HepG2 (cell line): ENCODE results near the gene DIPK1B. TPM values are rescaled to one million over a fixed set of nuclear protein-coding genes. Genes with fewer than 3 reads are reported as not detected.

Source experiments
- ATAC-seq: fragments of 200-7000 bp; cut with Tn5 transposase; 3 replicates; pipeline ENCODE4 v1.9.1; 2020; ENCODE audit warnings: mild to moderate bottlenecking, moderate library complexity
- BruUV-seq: library from RNA; stranded (reverse); fragments of 400-500 nt; replicated peaks from 2 replicates; lab custom pipeline; 2021; lab: Mats Ljungman, UMichigan
- CTCF ChIA-PET: fragments of 300-600 bp; formaldehyde crosslinking; extraction: SDS; loops from one replicate; lab custom pipeline; 2021; ENCODE audit warnings: low total read pairs, inconsistent platforms, low intra/inter-chr PET ratio; lab: Yijun Ruan, JAX
- POLR2A ChIA-PET: fragments of 350-600 bp; sonication (Branson Sonifier 250); formaldehyde crosslinking; loops from one replicate; lab custom pipeline; 2020; ENCODE audit warnings: antibody characterized with exemption, inconsistent platforms; lab: Yijun Ruan, JAX
- DNase-seq: peaks from one replicate; pipeline ENCODE4 v3.0.0-alpha.2; 2015; ENCODE audit warnings: low spot score
- FAIRE-seq: peaks from 3 replicates; lab custom pipeline; 2011; peaks lifted over from hg19 to GRCh38; lab: Jason Lieb, UNC
- H2AFZ ChIP-seq: one replicate; pipeline ENCODE4 v1.6.1; 2011; ENCODE audit warnings: low read length, inconsistent platforms
- H3K27ac ChIP-seq: fragments of 300-600 bp; 3 replicates; pipeline ENCODE4 v1.8.0; 2011; ENCODE audit warnings: mixed run types, mild to moderate bottlenecking, mixed read lengths, low read length, inconsistent platforms; ENCODE audit not compliant: insufficient read depth; ENCODE audit errors: extremely low read length
- H3K27me3 ChIP-seq, 2 experiments: fragments of 200-600 bp in 1 of 2; 2 replicates in 1 of 2; 3 replicates in 1 of 2; pipeline versions ENCODE4 v1.6.0 to v1.8.0; 2011; ENCODE audit warnings: low read length in 2 of 2, mild to moderate bottlenecking in 2 of 2, moderate library complexity in 2 of 2, inconsistent platforms in 1 of 2; ENCODE audit not compliant: insufficient read depth in 2 of 2, control insufficient read depth in 1 of 2
- H3K36me3 ChIP-seq, 2 experiments: fragments of 200-600 bp in 1 of 2; replicated peaks in 1 of 2; 2 replicates in 1 of 2; 3 replicates in 1 of 2; pipeline versions ENCODE4 v1.5.1 to v1.8.0; 2011; ENCODE audit warnings: low read length in 2 of 2, inconsistent platforms in 1 of 2; ENCODE audit not compliant: insufficient read depth in 2 of 2, control insufficient read depth in 1 of 2
- H3K4me1 ChIP-seq: 2 replicates; pipeline ENCODE4 v1.5.1; 2012; ENCODE audit warnings: low read length, inconsistent platforms; ENCODE audit not compliant: insufficient read depth
- H3K4me2 ChIP-seq: 2 replicates; pipeline ENCODE4 v1.6.0; 2011; ENCODE audit warnings: low read depth, low read length, inconsistent platforms
- H3K4me3 ChIP-seq, 3 experiments: fragments of 200-600 bp in 1 of 3; sonication (generic), shearing (Covaris generic) in 1 of 3; replicated peaks in 1 of 3; 2 replicates each; pipeline ENCODE4 v1.5.1; 2011 to 2016; ENCODE audit warnings: low read length in 3 of 3, inconsistent platforms in 2 of 3, low read depth in 2 of 3, mild to moderate bottlenecking in 2 of 3, control low read depth in 1 of 3, mixed read lengths in 1 of 3; ENCODE audit not compliant: insufficient read depth in 1 of 3
- H3K79me2 ChIP-seq: one replicate; pipeline ENCODE4 v1.6.1; 2011; ENCODE audit warnings: low read length, inconsistent platforms; ENCODE audit not compliant: insufficient read depth
- H3K9ac ChIP-seq: 2 replicates; pipeline ENCODE4 v1.6.0; 2011; ENCODE audit warnings: mild to moderate bottlenecking, low read depth, low read length, inconsistent platforms; ENCODE audit not compliant: insufficient read depth
- H3K9me3 ChIP-seq: 2 replicates; pipeline ENCODE4 v1.5.1; 2012; ENCODE audit warnings: mild to moderate bottlenecking, low read length
- H4K20me1 ChIP-seq: 2 replicates; pipeline ENCODE4 v1.6.0; 2011; ENCODE audit warnings: inconsistent platforms, mild to moderate bottlenecking, low read length, moderate library complexity; ENCODE audit not compliant: insufficient read depth
- ESRRA ChIP-seq: sonication (generic); formaldehyde crosslinking; IDR thresholded peaks from 2 replicates; pipeline ENCODE4 v1.5.1; 2020; ENCODE audit warnings: mild to moderate bottlenecking, low read depth, missing genetic modification reagents
- FLYWCH1 ChIP-seq: sonication (generic); formaldehyde crosslinking; IDR thresholded peaks from 2 replicates; pipeline ENCODE4 v1.8.1; 2023; ENCODE audit warnings: mild to moderate bottlenecking, missing genetic modification reagents
- GABPA ChIP-seq, 2 experiments: IDR thresholded peaks; 2 replicates each; pipeline ENCODE4 v1.6.1; 2011 to 2016; ENCODE audit warnings: low read depth in 2 of 2, low read length in 1 of 2, missing biosample characterization in 1 of 2, missing genetic modification characterization in 1 of 2
- KAT8 ChIP-seq: IDR thresholded peaks from 2 replicates; pipeline ENCODE4 v1.6.1; 2016; ENCODE audit warnings: missing genetic modification reagents, missing compliant biosample characterization
- MZF1 ChIP-seq: sonication (generic); formaldehyde crosslinking; IDR thresholded peaks from 2 replicates; pipeline ENCODE4 v1.8.1; 2023; ENCODE audit warnings: mild to moderate bottlenecking, missing genetic modification reagents, borderline replicate concordance
- NFYC ChIP-seq: IDR thresholded peaks from 2 replicates; pipeline ENCODE4 v1.6.1; 2016; ENCODE audit warnings: missing genetic modification reagents, missing compliant biosample characterization
- PCBP1 ChIP-seq: fragments of 200-400 bp; formaldehyde crosslinking; IDR thresholded peaks from 2 replicates; pipeline ENCODE4 v1.6.1; 2017; ENCODE audit warnings: mild to moderate bottlenecking, low read depth, low read length, borderline replicate concordance
- PITX1 ChIP-seq: sonication (generic); formaldehyde crosslinking; IDR thresholded peaks from 2 replicates; pipeline ENCODE4 v1.5.1; 2020; ENCODE audit warnings: mild to moderate bottlenecking, missing genetic modification reagents
- TBL1XR1 ChIP-seq: fragments of 150-350 bp; IDR thresholded peaks from 2 replicates; pipeline ENCODE4 v1.6.1; 2014; ENCODE audit warnings: borderline replicate concordance, low read length; ENCODE audit not compliant: partially characterized antibody
- ZNF674 ChIP-seq: sonication (generic); formaldehyde crosslinking; IDR thresholded peaks from 2 replicates; pipeline ENCODE4 v1.5.0; 2020; ENCODE audit warnings: low read depth, mild to moderate bottlenecking, missing genetic modification reagents
- ZNF747 ChIP-seq: sonication (generic); formaldehyde crosslinking; IDR thresholded peaks from 2 replicates; pipeline ENCODE4 v1.8.1; 2023; ENCODE audit warnings: missing genetic modification reagents, mild to moderate bottlenecking, borderline replicate concordance
- ZNF792 ChIP-seq: IDR thresholded peaks from 2 replicates; pipeline ENCODE4 v1.6.1; 2016
- WGBS: methylation state at CpG from one replicate; pipeline ENCODE4 v1.1.6; 2017; ENCODE audit warnings: low lambda C conversion rate; 5-methylcytosine and 5-hydroxymethylcytosine counted together
- in situ Hi-C: cut with HindIII; loops from 2 replicates; pipeline ENCODE4 v1.10.0; 2017; ENCODE audit warnings: low pct_unique_long_range_greater_than_20kb; ENCODE audit not compliant: extremely low pct_ligation_motif_present
- intact Hi-C: fragments of 100-400 bp; cut with micrococcal nuclease; formaldehyde crosslinking; loops from one replicate; pipeline ENCODE4 v1.10.0; 2022; ENCODE audit not compliant: unreplicated experiment
- polyA plus RNA-seq, 8 experiments: library from polyadenylated mRNA; depleted of rRNA in 3 of 8; stranded (reverse) in 7 of 8; unstranded in 1 of 8; fragments of >200 nt; fragmentation: Illumina TruSeq in 4 of 8; extraction: Trizol in 4 of 8; gene quantifications; 2 replicates each; pipeline versions ENCODE4 v1.2.1 to v1.2.3, GENCODE V29; 2011 to 2016; ENCODE audit warnings: low read depth in 4 of 8, missing spikeins in 1 of 8, mixed read lengths in 1 of 8; ENCODE audit not compliant: insufficient read depth in 1 of 8
- total RNA-seq, 5 experiments: library from RNA; depleted of rRNA; stranded (reverse); fragments of >200 nt; fragmentation: Illumina TruSeq; extraction: Trizol; gene quantifications; 2 replicates each; pipeline ENCODE4 v1.2.3, GENCODE V29; 2016; ENCODE audit warnings: low read depth in 1 of 5
- TF ChIP-seq, protein P1 (sequence below), 2 experiments: sonication (generic) in 1 of 2; formaldehyde crosslinking in 1 of 2; IDR thresholded peaks; 2 replicates each; pipeline versions ENCODE4 v1.4.0 to v1.6.1; 2018 to 2020; ENCODE audit warnings: missing genetic modification reagents in 2 of 2, borderline replicate concordance in 1 of 2, low read depth in 1 of 2, mild to moderate bottlenecking in 1 of 2, missing biosample characterization in 1 of 2
- TF ChIP-seq, protein P2 (sequence below): sonication (generic); formaldehyde crosslinking; IDR thresholded peaks from 2 replicates; pipeline ENCODE4 v1.4.0; 2020; ENCODE audit warnings: mild to moderate bottlenecking, missing genetic modification reagents
- TF ChIP-seq, protein P3 (sequence below): sonication (generic); formaldehyde crosslinking; IDR thresholded peaks from 2 replicates; pipeline ENCODE4 v1.4.0; 2020; ENCODE audit warnings: missing genetic modification reagents, borderline replicate concordance

The DIPK1B gene
- total and polyA plus RNA-seq, 2 of the 13 experiments (the other 11 are each of a cell fraction or from before 2014, with no cell fraction given), result 0.18 to 3.9 TPM

DNA sequence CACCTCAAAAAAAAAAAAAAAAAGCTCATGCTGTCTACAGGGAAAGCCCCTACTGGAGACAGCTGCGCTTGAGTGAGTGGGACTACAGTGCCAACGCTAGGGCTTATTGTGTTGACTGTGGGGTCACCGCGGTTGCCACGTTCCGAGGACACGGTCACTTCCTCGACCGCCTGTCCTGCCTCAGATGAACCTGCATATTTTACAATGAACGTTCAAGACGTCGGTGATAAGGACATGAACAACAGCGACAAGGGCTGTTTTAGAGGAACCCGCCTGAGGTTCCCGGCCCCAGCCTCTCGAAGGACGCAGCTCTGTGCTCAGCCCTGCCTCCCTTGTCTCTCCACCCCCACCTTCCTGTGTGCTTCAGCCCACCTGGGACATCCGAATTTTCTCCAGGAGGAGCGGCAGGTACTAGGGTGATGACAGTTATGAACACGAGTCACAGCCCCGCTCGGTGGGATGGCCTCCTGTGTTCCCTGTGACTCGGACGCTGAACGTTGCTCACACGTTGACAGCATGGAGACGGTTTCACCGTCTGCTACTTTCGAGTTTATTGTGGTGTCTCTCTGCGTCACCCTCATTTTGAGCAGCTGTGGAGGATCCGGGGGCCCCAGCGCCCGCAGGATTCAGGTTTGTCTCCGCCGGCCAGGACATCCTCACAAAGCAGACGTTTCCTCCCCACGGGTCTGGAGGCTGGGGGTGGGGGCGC lies 11.3 kb upstream of the DIPK1B start:
- POLR2A ChIA-PET, result no interaction called here
- ATAC-seq (no peak), FAIRE-seq (no peak), DNase-seq (no peak)
- in situ Hi-C loops, result no loop called here
- peaks cover 5 to 22% of the 10 kb centered on the region in 2 experiments; a peak in 4 of 5 replicates for H3K27me3 ChIP-seq
- H4K20me1 ChIP-seq, result no peaks in the 10 kb centered on the region
- H3K9ac ChIP-seq, result no peak overlapping the region
- CTCF ChIA-PET, result no interaction called here
- no peak overlapping the region for H3K4me2 ChIP-seq
- intact Hi-C loops, result no loop called here
- no peak overlapping the region for H3K4me3 ChIP-seq
- WGBS, result 65% methylated on average over 13 of the region's 38 CpGs
- no peak overlapping the region for H2AFZ ChIP-seq
- no peaks in the 10 kb centered on the region for H3K9me3 ChIP-seq
- no peaks in the 10 kb centered on the region for H3K36me3 ChIP-seq
- H3K27ac ChIP-seq, result no peak overlapping the region
- peaks cover 44% of the 10 kb centered on the region for H3K4me1 ChIP-seq
- H3K79me2 ChIP-seq, result no peaks in the 10 kb centered on the region
- no TSS peak for BruUV-seq
- TF ChIP-seq PITX1 (CRISPR knock-in tag) (no peak), NFYC (CRISPR knock-in tag) (no peak), PCBP1 (no peak), TBL1XR1 (no peak), ZNF792 (CRISPR knock-in tag) (no peak), ESRRA (CRISPR knock-in tag) (no peak), FLYWCH1 (no peak), MZF1 (CRISPR knock-in tag) (no peak), ZNF674 (CRISPR knock-in tag) (no peak), GABPA (IDR thresholded peaks at IDR 0.05; ENCODE audit: low read depth, low read length) (no peak), GABPA (CRISPR knock-in tag; IDR thresholded peaks at IDR 0.05; ENCODE audit: low read depth) (no peak), ZNF747 (CRISPR knock-in tag) (no peak), KAT8 (CRISPR knock-in tag) (no peak)
- TF ChIP-seq, protein P1, sequence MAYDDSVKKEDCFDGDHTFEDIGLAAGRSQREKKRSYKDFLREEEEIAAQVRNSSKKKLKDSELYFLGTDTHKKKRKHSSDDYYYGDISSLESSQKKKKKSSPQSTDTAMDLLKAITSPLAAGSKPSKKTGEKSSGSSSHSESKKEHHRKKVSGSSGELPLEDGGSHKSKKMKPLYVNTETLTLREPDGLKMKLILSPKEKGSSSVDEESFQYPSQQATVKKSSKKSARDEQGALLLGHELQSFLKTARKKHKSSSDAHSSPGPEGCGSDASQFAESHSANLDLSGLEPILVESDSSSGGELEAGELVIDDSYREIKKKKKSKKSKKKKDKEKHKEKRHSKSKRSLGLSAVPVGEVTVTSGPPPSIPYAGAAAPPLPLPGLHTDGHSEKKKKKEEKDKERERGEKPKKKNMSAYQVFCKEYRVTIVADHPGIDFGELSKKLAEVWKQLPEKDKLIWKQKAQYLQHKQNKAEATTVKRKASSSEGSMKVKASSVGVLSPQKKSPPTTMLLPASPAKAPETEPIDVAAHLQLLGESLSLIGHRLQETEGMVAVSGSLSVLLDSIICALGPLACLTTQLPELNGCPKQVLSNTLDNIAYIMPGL (CRISPR knock-in tag; IDR thresholded peaks at IDR 0.05; ENCODE audit: borderline replicate concordance in 1 of 2, low read depth in 1 of 2), result no peak
- TF ChIP-seq, protein P2, sequence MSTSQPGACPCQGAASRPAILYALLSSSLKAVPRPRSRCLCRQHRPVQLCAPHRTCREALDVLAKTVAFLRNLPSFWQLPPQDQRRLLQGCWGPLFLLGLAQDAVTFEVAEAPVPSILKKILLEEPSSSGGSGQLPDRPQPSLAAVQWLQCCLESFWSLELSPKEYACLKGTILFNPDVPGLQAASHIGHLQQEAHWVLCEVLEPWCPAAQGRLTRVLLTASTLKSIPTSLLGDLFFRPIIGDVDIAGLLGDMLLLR (CRISPR knock-in tag), result no peak
- TF ChIP-seq, protein P3, sequence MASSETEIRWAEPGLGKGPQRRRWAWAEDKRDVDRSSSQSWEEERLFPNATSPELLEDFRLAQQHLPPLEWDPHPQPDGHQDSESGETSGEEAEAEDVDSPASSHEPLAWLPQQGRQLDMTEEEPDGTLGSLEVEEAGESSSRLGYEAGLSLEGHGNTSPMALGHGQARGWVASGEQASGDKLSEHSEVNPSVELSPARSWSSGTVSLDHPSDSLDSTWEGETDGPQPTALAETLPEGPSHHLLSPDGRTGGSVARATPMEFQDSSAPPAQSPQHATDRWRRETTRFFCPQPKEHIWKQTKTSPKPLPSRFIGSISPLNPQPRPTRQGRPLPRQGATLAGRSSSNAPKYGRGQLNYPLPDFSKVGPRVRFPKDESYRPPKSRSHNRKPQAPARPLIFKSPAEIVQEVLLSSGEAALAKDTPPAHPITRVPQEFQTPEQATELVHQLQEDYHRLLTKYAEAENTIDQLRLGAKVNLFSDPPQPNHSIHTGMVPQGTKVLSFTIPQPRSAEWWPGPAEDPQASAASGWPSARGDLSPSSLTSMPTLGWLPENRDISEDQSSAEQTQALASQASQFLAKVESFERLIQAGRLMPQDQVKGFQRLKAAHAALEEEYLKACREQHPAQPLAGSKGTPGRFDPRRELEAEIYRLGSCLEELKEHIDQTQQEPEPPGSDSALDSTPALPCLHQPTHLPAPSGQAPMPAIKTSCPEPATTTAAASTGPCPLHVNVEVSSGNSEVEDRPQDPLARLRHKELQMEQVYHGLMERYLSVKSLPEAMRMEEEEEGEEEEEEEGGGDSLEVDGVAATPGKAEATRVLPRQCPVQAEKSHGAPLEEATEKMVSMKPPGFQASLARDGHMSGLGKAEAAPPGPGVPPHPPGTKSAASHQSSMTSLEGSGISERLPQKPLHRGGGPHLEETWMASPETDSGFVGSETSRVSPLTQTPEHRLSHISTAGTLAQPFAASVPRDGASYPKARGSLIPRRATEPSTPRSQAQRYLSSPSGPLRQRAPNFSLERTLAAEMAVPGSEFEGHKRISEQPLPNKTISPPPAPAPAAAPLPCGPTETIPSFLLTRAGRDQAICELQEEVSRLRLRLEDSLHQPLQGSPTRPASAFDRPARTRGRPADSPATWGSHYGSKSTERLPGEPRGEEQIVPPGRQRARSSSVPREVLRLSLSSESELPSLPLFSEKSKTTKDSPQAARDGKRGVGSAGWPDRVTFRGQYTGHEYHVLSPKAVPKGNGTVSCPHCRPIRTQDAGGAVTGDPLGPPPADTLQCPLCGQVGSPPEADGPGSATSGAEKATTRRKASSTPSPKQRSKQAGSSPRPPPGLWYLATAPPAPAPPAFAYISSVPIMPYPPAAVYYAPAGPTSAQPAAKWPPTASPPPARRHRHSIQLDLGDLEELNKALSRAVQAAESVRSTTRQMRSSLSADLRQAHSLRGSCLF (CRISPR knock-in tag), result no peak
